Endometrium (tissue), 2 donors: ENCODE data around the gene ABCC9.
"Not testable (repeated sequence)": the region's sequence is repeated elsewhere in the genome, so short reads cannot be mapped to it uniquely, and the experiment has no call there.

ENCODE experiments used
- FAIRE-seq: peaks from 2 replicates; lab custom pipeline; 2012; peaks lifted over from hg19 to GRCh38; lab: Jason Lieb, UNC
- donor health status: control.
- donor health status: control.

The ABCC9 gene

DNA sequence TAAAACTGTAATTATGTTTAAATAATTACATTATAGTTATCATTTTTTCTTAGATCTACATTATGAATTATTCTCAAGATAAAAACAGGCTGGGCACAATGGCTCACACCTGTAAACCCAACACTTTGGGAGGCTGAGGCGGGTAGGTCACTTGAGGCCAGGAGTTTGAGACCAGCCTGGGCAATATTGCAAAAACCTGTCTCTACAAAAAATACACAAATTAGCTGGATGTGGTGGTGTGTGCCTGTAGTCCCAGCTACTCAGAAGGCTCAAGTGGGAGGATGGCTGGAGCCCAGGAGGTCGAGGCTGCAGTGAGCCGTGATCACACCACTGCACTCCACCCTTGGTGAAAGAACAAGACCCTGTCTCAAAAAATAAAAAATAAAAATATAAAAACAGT, 126.4 kb downstream of the ABCC9 start:
- no peak for FAIRE-seq

DNA sequence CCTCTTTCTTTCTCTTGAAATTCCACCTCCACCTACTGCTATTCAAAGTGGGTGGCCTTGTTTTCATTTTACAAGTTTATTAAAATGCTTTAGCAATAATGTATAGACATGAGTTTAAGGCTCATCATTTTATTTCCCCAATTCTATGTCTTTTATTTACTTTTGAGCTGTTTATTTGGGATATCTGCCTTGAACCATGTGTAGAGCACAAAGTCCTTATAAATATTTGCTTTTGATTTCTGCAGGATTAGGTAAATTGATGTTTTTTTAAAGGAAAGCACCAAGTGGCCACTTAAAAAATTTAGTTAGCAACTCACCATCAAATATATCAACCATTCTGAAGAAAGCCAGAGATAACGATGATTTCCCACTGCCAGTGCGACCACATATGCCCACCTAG, 126.9 kb downstream of the ABCC9 start:
- FAIRE-seq, result no peak

DNA sequence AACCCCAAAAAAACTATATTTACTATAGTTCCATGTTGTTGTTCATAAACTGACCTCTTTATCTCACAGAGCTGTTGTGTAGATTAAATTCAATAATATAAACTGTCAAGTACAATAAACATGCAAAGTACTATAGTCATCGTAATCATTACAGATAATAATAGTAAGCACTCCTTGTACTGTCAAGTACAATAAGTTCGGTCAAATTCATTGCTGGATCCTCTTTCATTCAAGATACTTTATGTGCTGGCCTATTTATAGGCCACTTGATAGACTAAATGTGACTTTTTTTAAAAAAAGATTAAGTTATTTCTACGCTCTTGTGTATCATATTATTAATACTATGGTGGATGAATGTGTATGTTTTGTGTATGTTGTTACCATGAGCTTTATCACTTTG, 127.5 kb downstream of the ABCC9 start:
- FAIRE-seq, result no peak

DNA sequence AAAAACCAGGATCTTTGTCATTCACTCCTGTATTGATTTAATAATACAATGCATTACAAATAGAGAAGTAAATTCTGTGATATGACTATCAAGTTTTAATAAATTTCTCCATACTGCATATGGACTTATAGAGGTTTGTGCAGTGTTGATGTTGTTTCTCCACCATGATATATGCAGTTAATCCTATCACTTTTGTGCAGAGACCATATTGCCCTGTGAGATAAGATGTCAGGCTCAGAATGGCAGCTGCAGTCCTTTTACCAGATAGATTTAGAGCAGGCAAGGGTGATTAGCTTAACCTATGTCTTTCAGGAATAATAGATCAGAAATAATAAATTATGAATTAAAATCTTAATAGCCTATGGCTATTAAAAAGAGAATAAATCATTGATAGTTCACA, 128.1 kb downstream of the ABCC9 start:
- no peak for FAIRE-seq

GRCh38 chr12:21812340-21812739, 128.9 kb downstream of the ABCC9 start:
- FAIRE-seq, result not testable (repeated sequence)

DNA sequence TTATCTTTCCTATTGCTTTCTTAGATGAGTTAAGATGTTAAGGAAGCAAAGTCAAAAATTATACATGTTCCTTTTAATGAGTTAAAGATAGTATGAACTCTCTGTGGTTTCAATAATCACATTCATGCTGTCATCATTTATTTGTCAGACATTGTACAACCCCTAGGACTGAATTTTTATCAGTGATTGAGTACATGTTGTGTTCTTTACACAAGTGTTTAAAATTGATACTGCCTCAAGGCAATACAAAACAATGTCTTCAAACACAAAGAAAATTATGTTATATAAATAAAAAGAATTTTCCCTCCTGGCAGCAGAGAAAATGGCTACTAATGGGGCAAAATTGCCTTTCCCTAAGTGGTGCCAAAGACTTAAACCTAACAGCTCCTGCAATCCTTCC, 132.1 kb downstream of the ABCC9 start:
- FAIRE-seq, result no peak

DNA sequence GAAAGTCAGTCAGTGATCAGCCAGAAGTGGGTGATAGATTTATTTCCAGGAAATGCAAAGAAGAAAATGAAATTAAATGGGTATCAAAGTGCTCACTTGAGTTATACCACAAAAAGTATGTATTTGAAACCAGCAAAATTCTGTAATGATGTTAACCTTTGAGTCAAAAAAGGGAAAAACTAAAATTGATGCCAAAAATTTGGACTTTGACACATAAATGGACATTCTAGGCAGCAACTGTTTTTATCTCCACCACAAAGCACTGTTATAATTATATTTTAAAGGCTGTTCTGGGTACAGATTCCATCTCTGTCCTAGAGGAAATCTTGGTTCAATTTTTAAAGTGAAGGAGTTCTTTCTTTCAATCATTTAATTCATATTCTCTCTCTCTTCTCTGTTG, 135.0 kb downstream of the ABCC9 start:
- FAIRE-seq, result no peak

- FAIRE-seq, result no peak
These were observed 139.5 kb downstream of the ABCC9 start for GRCh38 chr12:21801522-21802288.

GRCh38 chr12:21800011-21800410, 141.2 kb downstream of the ABCC9 start:
- FAIRE-seq, result no peak

GRCh38 chr12:21797539-21797938, 143.7 kb downstream of the ABCC9 start:
- FAIRE-seq, result peak; percentile 15

GRCh38 chr12:21795648-21796328, 145.4 kb downstream of the ABCC9 start:
- no peak for FAIRE-seq

GRCh38 chr12:21794807-21795595, 146.2 kb downstream of the ABCC9 start:
- FAIRE-seq, result not testable (repeated sequence)

- FAIRE-seq, result not testable (repeated sequence)
These were observed 151.5 kb downstream of the ABCC9 start for GRCh38 chr12:21789687-21790086.

GRCh38 chr12:21788089-21788983, 152.9 kb downstream of the ABCC9 start:
- no peak for FAIRE-seq

- FAIRE-seq, result no peak
These were observed 155.1 kb downstream of the ABCC9 start for GRCh38 chr12:21786041-21786531.

- FAIRE-seq, result not testable (repeated sequence)
These were observed 158.5 kb downstream of the ABCC9 start for GRCh38 chr12:21782723-21783122.

DNA sequence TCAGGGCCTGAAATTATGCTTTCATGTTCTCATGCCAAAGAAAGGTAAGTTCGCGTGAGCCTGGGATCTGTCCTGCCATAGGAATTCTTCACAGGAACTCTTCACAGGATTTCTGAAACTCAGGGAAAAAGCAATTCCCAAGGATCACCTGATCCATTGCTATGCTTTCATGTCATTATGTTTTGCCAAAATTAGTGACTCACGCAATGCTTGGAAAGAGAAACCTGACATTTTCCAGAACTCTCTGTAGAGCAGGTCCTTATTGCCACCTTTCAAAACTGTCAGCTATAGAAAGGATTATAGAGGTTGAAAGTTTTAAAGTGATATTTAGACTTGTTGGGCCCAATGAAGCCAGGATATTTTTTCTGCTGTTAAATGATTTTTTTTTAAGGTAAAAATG, 160.4 kb downstream of the ABCC9 start:
- no peak for FAIRE-seq

DNA sequence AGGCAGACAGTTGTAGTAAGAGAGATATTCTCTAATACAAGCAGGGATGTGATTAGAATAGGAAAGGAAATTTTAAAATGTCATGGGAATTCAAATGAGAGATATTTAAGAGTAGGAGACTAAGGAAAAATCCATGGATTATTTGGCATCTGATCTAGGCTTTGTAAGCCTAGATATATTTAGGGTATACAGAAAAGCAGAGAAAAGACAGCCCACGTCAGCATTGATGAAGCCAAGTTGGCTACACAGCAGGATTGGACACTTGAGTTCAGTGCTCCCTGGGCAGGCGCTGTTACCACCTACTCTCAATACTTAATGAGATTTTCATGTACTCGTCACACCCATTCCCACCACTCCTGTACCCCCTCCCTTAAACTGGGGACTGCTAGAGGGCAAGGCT, 165.1 kb downstream of the ABCC9 start:
- FAIRE-seq, result no peak

- FAIRE-seq, result no peak
These were observed 165.9 kb downstream of the ABCC9 start for GRCh38 chr12:21775133-21775820.

- FAIRE-seq, result no peak
These were observed 166.7 kb downstream of the ABCC9 start, which contains the start of gene KCNJ8 for GRCh38 chr12:21774358-21775132. Gene KCNJ8 (minus strand): TSS chr12:21774706. CDS start chr12:21773616, 1,090 bp downstream.
